ENCODE data around the gene ALPI.

The ALPI gene

DNA sequence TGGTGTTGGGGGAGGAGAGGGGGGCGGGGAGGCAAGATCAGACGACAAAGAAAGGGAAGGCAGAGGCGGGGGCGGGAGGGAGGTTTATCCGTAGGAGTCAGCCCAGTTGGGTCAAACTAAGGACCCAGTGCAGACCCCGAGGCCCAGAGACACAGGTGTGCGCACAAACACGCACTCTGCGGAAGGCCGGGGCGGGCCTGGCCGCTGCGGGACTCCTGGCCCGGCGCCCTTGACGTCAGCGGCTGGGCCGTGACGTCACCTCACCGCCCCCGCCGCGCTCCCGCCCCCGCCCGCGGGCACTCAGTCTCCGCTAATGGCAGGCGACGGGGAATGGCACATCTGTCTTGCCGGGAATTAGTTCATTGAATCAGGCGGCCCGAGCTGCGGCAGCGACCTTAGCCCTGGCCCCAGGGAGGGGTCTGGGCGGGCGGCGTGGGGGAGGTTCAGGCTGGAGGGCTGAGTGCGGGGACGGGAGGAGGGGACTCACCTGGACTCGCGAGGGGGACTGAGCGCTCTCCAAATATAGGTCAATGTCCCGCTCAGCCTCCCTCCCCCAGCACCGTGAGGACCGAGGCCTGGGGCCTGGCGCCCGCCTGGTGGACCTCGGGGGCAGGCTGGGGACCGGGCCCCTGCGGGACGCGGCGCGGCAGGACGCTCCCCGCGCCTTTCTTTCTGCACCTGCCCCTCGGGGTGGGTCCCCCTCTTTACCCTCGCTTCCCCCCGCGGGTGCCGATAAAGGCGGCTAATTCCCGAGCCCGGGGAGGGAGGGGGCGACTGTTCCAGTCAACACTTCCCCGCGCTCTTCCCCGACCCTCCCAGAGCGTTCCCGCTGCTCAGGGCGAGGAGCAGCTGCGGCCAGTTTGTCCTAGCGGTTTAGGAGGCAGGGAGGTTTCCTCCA, 47.2 kb downstream of the ALPI start:
- TF ChIP-seq, protein P1, sequence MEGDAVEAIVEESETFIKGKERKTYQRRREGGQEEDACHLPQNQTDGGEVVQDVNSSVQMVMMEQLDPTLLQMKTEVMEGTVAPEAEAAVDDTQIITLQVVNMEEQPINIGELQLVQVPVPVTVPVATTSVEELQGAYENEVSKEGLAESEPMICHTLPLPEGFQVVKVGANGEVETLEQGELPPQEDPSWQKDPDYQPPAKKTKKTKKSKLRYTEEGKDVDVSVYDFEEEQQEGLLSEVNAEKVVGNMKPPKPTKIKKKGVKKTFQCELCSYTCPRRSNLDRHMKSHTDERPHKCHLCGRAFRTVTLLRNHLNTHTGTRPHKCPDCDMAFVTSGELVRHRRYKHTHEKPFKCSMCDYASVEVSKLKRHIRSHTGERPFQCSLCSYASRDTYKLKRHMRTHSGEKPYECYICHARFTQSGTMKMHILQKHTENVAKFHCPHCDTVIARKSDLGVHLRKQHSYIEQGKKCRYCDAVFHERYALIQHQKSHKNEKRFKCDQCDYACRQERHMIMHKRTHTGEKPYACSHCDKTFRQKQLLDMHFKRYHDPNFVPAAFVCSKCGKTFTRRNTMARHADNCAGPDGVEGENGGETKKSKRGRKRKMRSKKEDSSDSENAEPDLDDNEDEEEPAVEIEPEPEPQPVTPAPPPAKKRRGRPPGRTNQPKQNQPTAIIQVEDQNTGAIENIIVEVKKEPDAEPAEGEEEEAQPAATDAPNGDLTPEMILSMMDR (IDR thresholded peaks at IDR 0.05; ENCODE audit: low read length, missing control alignments), result no peak
- no peak overlapping the region for H3K4me3 ChIP-seq (replicated peaks; ENCODE audit: low read depth, low read length)
- DNase-seq (ENCODE audit: low read depth), result peak; percentile 38

DNA sequence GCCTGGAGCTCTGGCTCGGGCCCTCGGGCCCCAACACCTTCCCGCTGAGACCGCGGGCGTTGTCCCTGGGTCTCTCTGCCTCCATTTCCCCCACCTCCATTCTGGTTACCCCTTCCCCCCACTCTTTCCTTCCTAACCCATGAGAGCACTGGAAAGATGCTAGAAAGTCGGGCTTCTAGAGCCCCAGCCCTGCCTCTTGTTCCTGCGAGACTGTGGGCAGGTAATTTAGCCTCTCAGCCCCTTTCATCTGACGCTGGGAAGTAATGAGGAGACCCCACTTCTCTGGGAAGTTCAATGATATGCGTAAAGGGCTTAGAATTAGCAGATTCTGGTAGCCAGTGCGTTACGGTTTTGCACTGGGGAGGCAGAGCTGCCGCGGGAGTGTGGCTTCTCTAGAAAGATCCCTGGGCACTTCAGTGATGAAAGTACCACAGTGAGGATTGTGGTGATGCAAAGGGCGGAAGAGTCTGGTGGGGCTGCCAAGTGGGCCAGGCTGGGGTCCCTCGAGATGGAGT, 47.9 kb downstream of the ALPI start:
- DNase-seq (ENCODE audit: low read depth), result no peak
- H3K4me3 ChIP-seq (replicated peaks; ENCODE audit: low read depth, low read length), result no peak overlapping the region
- TF ChIP-seq, protein P1 (IDR thresholded peaks at IDR 0.05; ENCODE audit: low read length, missing control alignments), result no peak

DNA sequence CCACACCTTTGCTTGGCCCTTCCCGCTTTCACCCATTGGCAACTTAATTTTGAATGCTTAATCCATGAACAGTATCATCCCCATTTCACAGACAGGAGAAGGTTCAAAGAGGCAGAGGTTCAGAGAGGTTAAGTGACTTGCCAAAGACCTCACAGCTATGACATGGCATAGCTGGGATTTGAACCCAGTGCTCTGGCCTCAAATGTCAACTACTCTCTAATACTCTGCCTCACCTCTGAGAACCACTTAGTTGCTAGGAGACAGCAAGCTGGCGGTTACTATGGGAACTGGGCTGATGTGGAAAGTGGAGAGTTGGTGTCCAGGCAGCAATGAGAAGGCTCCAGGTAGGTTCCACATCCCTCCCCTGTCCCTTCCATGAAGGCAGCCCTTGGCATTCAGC, 48.5 kb downstream of the ALPI start:
- DNase-seq (ENCODE audit: low read depth), result no peak
- TF ChIP-seq, protein P1 (IDR thresholded peaks at IDR 0.05; ENCODE audit: low read length, missing control alignments), result no peak
- no peak overlapping the region for H3K4me3 ChIP-seq (replicated peaks; ENCODE audit: low read depth, low read length)

DNA sequence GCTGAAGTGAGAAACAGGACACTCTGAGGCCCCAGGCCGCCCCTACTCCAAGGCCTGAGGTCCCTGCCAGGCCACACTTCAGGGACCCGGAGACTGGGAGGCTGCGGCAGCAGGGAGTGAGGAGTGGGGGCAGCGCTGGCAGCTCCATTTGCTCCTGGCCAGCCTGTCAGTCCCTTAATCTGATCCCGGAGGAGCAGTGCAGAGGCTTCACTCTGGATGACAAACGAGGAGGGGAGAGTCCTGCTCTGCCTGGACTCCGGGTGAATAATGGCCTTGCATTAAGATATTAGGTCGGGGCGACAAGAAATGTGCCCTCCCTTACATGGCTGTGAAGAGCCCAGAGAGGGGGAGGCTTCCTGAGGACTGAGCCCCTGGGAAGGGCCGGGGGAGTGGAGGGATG, 49.9 kb downstream of the ALPI start:
- H3K4me3 ChIP-seq (replicated peaks; ENCODE audit: low read depth, low read length), result no peak overlapping the region
- no peak for DNase-seq (ENCODE audit: low read depth)
- TF ChIP-seq, protein P1 (IDR thresholded peaks at IDR 0.05; ENCODE audit: low read length, missing control alignments), result no peak

DNA sequence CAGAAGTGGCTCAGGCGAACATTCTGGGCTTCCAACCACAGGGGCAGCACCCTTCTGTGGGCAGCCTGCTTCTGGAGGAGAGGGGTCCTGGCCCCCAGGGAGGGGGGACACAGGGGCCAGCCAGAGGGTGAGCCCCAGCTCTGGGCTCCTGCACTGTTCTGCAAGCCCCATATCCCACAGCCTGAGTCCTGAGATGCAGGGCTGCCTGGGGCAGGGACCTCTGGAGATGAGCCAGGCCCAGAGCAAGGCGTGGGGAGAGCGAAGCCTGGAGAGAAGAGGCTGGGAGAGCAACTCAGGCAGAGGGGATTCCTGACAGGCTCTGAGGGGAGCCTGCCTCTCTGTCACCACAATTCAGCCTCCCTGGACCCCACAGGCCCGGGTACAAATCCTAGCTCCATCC, 50.8 kb downstream of the ALPI start:
- DNase-seq (ENCODE audit: low read depth), result no peak
- no peak overlapping the region for H3K4me3 ChIP-seq (replicated peaks; ENCODE audit: low read depth, low read length)
- TF ChIP-seq, protein P1 (IDR thresholded peaks at IDR 0.05; ENCODE audit: low read length, missing control alignments), result no peak

DNA sequence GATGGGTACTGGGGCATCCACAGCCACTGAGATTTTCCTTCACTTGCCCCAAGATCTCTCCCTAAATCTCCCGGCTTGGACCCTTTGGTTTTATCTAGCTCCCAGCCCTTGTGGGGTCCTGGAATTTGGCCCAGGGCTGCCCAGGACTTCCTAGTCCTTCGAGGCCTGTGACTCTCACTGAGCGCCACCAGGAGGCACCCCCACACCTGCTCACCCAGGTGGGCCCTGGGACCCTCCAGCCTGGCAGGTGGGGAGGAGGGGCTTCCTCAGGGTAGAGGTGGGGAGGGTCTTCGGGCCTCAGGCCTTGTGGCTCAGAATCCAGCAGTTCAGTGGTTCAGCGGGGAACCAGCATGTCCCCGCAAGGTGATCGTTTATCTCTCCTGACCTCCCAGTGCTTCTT, 52.3 kb downstream of the ALPI start:
- no peak overlapping the region for H3K4me3 ChIP-seq (replicated peaks; ENCODE audit: low read depth, low read length)
- no peak for DNase-seq (ENCODE audit: low read depth)
- TF ChIP-seq, protein P1 (IDR thresholded peaks at IDR 0.05; ENCODE audit: low read length, missing control alignments), result no peak

Data from fibroblast of pulmonary artery (primary cell).